SK-N-MC (cell line): ENCODE data around the gene TBC1D24.

Source experiments
- EZH2 ChIP-seq: fragments of 200-600 bp; sonication (generic); IDR thresholded peaks from one replicate; pipeline ENCODE4 v1.6.1; 2017; ENCODE audit warnings: antibody characterized with exemption
- POLR2AphosphoS5 ChIP-seq: IDR thresholded peaks from 2 replicates; pipeline ENCODE4 v1.6.1; 2012; ENCODE audit warnings: mild to moderate bottlenecking, low read depth, low read length, borderline replicate concordance

DNA sequence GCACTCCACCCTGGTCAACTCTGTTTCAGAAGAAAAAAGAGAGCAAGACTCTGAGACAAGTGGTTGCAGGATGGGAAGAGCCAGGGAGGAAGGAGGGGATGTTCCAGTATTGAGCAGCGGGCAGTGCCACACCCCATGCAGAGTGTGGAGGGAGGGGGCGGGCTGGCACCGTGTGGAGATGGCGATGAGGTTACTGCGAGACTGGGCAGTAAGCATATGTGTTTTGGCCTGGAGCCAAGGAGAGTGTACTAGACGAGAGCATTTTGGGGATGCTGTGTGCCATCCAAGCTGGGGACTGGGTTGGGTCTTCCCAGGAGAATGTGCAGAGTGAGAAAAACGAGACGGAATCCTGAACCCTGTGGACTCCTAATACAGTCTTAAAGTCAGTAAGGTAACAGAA, 3.4 kb downstream of the TBC1D24 start:
- no peak for TF ChIP-seq EZH2
- TF ChIP-seq POLR2AphosphoS5 = 0 out of 2 replicates have a peak, but pooled peaks have one; percentile 11
